Left cardiac atrium (tissue), 4 donors: ENCODE data around the gene MEGF8. TPM values are rescaled to one million over a fixed set of nuclear protein-coding genes. Genes with fewer than 3 reads are reported as not detected.

Experiments
- ATAC-seq, 2 donors: fragments of 200-7000 bp; cut with Tn5 transposase; one replicate each; pipeline ENCODE4 v1.9.1; 2020; ENCODE audit warnings: mild to moderate bottlenecking in 2 of 2, moderate library complexity in 2 of 2
- DNase-seq: peaks from one replicate; pipeline ENCODE4 v3.0.0-alpha.2; 2020
- intact Hi-C, 2 donors: fragments of 100-400 bp; cut with DNase I; formaldehyde crosslinking; loops; one replicate each; pipeline versions ENCODE4 v1.14.1 to v1.15.1; 2022 to 2023
- total RNA-seq, 2 donors: library from RNA; stranded (reverse); fragmentation: NEBNext Ultra II Directional; extraction: Animal tissue kit (Norgen Biotek cat#: 25700); gene quantifications; one replicate each; pipeline ENCODE4 v1.2.1, GENCODE V29; 2021
- donor health status: DM: no; HTN: yes; CAD: no.
- donor health status: DM: no; HTN: yes; CAD: no; lungs with severe emphysema.
- donor health status: DM: yes; HTN: yes; CAD: no.
- donor health status: Dilated cardiomyopathy.

Gene MEGF8
- total RNA-seq, 2 donors from 2014 or later: 28.2 to 29.5 TPM

- DNase-seq: no peak
- no peak for ATAC-seq
- intact Hi-C loops: no loop called here
Measured at GRCh38 chr19:42284591-42285341, 40.7 kb upstream of the MEGF8 start.

- intact Hi-C loops: no loop called here
- DNase-seq (no peak), ATAC-seq (no peak)
Measured at GRCh38 chr19:42285541-42285941, 39.9 kb upstream of the MEGF8 start.

GRCh38 chr19:42285988-42286348, 39.5 kb upstream of the MEGF8 start:
- DNase-seq: no peak
- no peak for ATAC-seq
- intact Hi-C loops: no loop called here

GRCh38 chr19:42286349-42287016, 39.0 kb upstream of the MEGF8 start:
- ATAC-seq: no peak
- peak; percentile 66 for DNase-seq
- intact Hi-C loops: no loop called here

GRCh38 chr19:42287017-42287826, 38.2 kb upstream of the MEGF8 start:
- intact Hi-C loops: no loop called here
- DNase-seq (no peak), ATAC-seq (no peak)

GRCh38 chr19:42287827-42288107, 37.7 kb upstream of the MEGF8 start:
- DNase-seq: no peak
- intact Hi-C loops: no loop called here
- ATAC-seq: no peak

GRCh38 chr19:42288387-42288786, 37.0 kb upstream of the MEGF8 start:
- intact Hi-C loops: no loop called here
- ATAC-seq (no peak), DNase-seq (no peak)

- intact Hi-C loops: no loop called here
- no peak for DNase-seq
- ATAC-seq: no peak
Measured at GRCh38 chr19:42288881-42289555, 36.4 kb upstream of the MEGF8 start.

GRCh38 chr19:42289556-42290041, 35.8 kb upstream of the MEGF8 start:
- DNase-seq (no peak), ATAC-seq (no peak)
- intact Hi-C loops: loop anchor here in 1 of 2 donors (5.0 kb wide), 1 partner anchor 42 kb away; no protein-coding TSS in a partner anchor

- intact Hi-C loops: loop anchor here in 1 of 2 donors (5.0 kb wide), 1 partner anchor 43 kb away; no protein-coding TSS in a partner anchor
- ATAC-seq (no peak), DNase-seq (no peak)
Measured at GRCh38 chr19:42290136-42290522, 35.3 kb upstream of the MEGF8 start.

- no peak for DNase-seq
- no peak for ATAC-seq
- intact Hi-C loops: loop anchor here in 1 of 2 donors (5.0 kb wide), 1 partner anchor 43 kb away; no protein-coding TSS in a partner anchor
Measured at GRCh38 chr19:42290523-42291434, 34.7 kb upstream of the MEGF8 start.

GRCh38 chr19:42291435-42291810, 34.0 kb upstream of the MEGF8 start:
- intact Hi-C loops: loop anchor here in 1 of 2 donors (5.0 kb wide), 1 partner anchor 44 kb away; no protein-coding TSS in a partner anchor
- ATAC-seq: no peak

GRCh38 chr19:42292042-42292960, 33.1 kb upstream of the MEGF8 start:
- intact Hi-C loops: loop anchor here in 1 of 2 donors (5.0 kb wide), 1 partner anchor 45 kb away; no protein-coding TSS in a partner anchor
- ATAC-seq (no peak), DNase-seq (no peak)

More at GRCh38 chr19:42291435-42291810, 34.0 kb upstream of the MEGF8 start:
- DNase-seq: no peak

- ATAC-seq: no peak
Measured at GRCh38 chr19:42292963-42293362, 32.5 kb upstream of the MEGF8 start.

GRCh38 chr19:42293540-42293939, 31.9 kb upstream of the MEGF8 start:
- intact Hi-C loops: loop anchor here in 1 of 2 donors (5.0 kb wide), 1 partner anchor 46 kb away; no protein-coding TSS in a partner anchor
- no peak for ATAC-seq
- no peak for DNase-seq

More at GRCh38 chr19:42292963-42293362, 32.5 kb upstream of the MEGF8 start:
- intact Hi-C loops: loop anchor here in 1 of 2 donors (5.0 kb wide), 1 partner anchor 46 kb away; no protein-coding TSS in a partner anchor
- no peak for DNase-seq

GRCh38 chr19:42293948-42294347, 31.5 kb upstream of the MEGF8 start:
- intact Hi-C loops: loop anchor here in 1 of 2 donors (5.0 kb wide), 1 partner anchor 47 kb away; no protein-coding TSS in a partner anchor
- ATAC-seq: no peak
- DNase-seq: no peak
